Kidney (tissue), 14 donors: ENCODE measurements around the gene GRIA1. TPM values are rescaled to one million over a fixed set of nuclear protein-coding genes. Genes with fewer than 3 reads are reported as not detected.

Source experiments
- DNase-seq, 5 donors: peaks; one replicate each; pipeline ENCODE4 v3.0.0-alpha.2; 2013 to 2020
- FAIRE-seq: peaks from 2 replicates; lab custom pipeline; 2012; peaks lifted over from hg19 to GRCh38; lab: Jason Lieb, UNC
- H3K27ac ChIP-seq, 2 donors: one replicate each; pipeline ENCODE4 v1.7.0; 2013; ENCODE audit warnings: low read depth in 2 of 2, low read length in 2 of 2, inconsistent platforms in 1 of 2
- H3K27me3 ChIP-seq: one replicate; pipeline ENCODE4 v1.7.1; 2013; ENCODE audit warnings: low read length, inconsistent platforms; ENCODE audit not compliant: control insufficient read depth, insufficient read depth
- H3K36me3 ChIP-seq, 3 donors: one replicate each; pipeline versions ENCODE4 v1.7.0 to v1.7.1; 2013; ENCODE audit warnings: low read length in 3 of 3, control low read depth in 1 of 3, inconsistent platforms in 1 of 3; ENCODE audit not compliant: insufficient read depth in 3 of 3, control insufficient read depth in 2 of 3
- H3K4me1 ChIP-seq, 3 donors: one replicate each; pipeline versions ENCODE4 v1.7.0 to v1.7.1; 2013; ENCODE audit warnings: low read length in 3 of 3, inconsistent platforms in 1 of 3, low read depth in 1 of 3; ENCODE audit not compliant: control insufficient read depth in 2 of 3, insufficient read depth in 2 of 3
- H3K4me3 ChIP-seq, 3 donors: one replicate each; pipeline versions ENCODE4 v1.7.0 to v1.8.1; 2013; ENCODE audit warnings: low read length in 3 of 3, control low read depth in 1 of 3, inconsistent platforms in 1 of 3
- H3K9ac ChIP-seq, 3 donors: one replicate each; pipeline versions ENCODE4 v1.7.0 to v1.7.1; 2013; ENCODE audit warnings: low read length in 3 of 3, control low read depth in 1 of 3, inconsistent platforms in 1 of 3
- H3K9me3 ChIP-seq, 3 donors: one replicate each; pipeline versions ENCODE4 v1.7.0 to v1.7.1; 2013; ENCODE audit warnings: low read length in 3 of 3, control low read depth in 1 of 3, inconsistent platforms in 1 of 3; ENCODE audit not compliant: control insufficient read depth in 2 of 3, insufficient read depth in 1 of 3
- intact Hi-C: fragments of 100-400 bp; cut with DNase I; formaldehyde crosslinking; loops from one replicate; pipeline ENCODE4 v1.11.1; 2022
- polyA plus RNA-seq: library from polyadenylated mRNA; stranded (reverse); fragments of 350-450 nt; fragmentation: Illumina TruSeq; extraction: RNeasy Lipid Tissue Mini Kit (QIAGEN cat#74804); gene quantifications from one replicate; pipeline ENCODE4 v1.2.3, GENCODE V29; 2014; ENCODE audit warnings: low read depth, low replicate concordance; ENCODE audit not compliant: insufficient read depth
- total RNA-seq: library from RNA; stranded (reverse); fragmentation: NEBNext Ultra II Directional; extraction: Animal tissue kit (Norgen Biotek cat#: 25700); gene quantifications from one replicate; pipeline ENCODE4 v1.2.1, GENCODE V29; 2021
- TF ChIP-seq, protein P1 (sequence below): IDR thresholded peaks from 3 replicates; pipeline ENCODE4 v1.5.1; 2012; ENCODE audit warnings: mild to moderate bottlenecking, moderate library complexity, borderline replicate concordance; ENCODE audit not compliant: insufficient read depth; ENCODE audit errors: extremely low read depth
- donor health status: control.
- donor health status: control.
- donor health status: control.
- donor health status: control.
- donor health status: control.
- donor health status: DM: yes; HTN: yes; CAD: no.
- donor health status: Normal renal cell carcinoma (clear cell type).

GRIA1 gene
- total and polyA plus RNA-seq, 2 donors from 2014 or later, result 0.50 TPM; not detected in 1

DNA sequence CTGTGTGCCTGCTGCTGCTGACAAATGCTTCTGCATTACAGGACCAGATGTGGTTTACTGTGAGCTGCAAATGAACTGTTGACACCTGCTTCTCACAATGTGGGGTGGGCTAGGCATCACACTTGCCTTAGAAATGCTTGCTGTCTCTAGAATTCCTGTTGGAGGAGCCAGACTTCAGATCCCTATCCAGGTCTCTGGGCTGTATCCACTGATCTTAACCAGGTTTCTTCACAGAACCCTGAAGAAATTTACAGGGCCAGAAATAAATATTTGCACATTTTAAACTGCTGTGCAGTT is 292.8 kb downstream of the GRIA1 start:
- intact Hi-C loops, result no loop called here
- no peak overlapping the region for H3K4me3 ChIP-seq
- TF ChIP-seq, protein P1, sequence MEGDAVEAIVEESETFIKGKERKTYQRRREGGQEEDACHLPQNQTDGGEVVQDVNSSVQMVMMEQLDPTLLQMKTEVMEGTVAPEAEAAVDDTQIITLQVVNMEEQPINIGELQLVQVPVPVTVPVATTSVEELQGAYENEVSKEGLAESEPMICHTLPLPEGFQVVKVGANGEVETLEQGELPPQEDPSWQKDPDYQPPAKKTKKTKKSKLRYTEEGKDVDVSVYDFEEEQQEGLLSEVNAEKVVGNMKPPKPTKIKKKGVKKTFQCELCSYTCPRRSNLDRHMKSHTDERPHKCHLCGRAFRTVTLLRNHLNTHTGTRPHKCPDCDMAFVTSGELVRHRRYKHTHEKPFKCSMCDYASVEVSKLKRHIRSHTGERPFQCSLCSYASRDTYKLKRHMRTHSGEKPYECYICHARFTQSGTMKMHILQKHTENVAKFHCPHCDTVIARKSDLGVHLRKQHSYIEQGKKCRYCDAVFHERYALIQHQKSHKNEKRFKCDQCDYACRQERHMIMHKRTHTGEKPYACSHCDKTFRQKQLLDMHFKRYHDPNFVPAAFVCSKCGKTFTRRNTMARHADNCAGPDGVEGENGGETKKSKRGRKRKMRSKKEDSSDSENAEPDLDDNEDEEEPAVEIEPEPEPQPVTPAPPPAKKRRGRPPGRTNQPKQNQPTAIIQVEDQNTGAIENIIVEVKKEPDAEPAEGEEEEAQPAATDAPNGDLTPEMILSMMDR, result no peak
- no peak for FAIRE-seq
- no peak for DNase-seq
- H3K36me3 ChIP-seq, result no peaks in the 10 kb centered on the region
- H3K27me3 ChIP-seq, result no peaks in the 10 kb centered on the region
- H3K27ac ChIP-seq, result no peak overlapping the region
- no peaks in the 10 kb centered on the region for H3K9me3 ChIP-seq
- no peaks in the 10 kb centered on the region for H3K4me1 ChIP-seq
- no peak overlapping the region for H3K9ac ChIP-seq

DNA sequence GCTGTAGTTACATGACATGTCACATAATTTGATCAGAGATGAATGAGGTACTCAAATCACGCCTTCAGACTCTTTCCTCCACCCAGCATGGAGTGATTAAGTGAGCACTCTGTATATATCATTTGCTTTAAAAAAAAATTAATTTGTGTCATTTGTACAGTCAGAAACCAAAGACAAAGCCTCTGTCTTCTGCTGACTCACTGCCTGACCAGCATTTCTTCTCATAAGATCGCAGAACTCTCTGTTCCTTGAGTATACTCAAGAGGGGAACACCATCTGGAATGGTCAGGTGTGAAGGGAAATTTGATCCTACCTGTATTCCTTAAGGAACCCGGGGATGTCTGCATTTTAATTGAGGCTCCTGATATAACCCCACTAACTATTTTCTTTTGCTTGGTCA is 293.8 kb downstream of the GRIA1 start:
- TF ChIP-seq, protein P1, result no peak

DNA sequence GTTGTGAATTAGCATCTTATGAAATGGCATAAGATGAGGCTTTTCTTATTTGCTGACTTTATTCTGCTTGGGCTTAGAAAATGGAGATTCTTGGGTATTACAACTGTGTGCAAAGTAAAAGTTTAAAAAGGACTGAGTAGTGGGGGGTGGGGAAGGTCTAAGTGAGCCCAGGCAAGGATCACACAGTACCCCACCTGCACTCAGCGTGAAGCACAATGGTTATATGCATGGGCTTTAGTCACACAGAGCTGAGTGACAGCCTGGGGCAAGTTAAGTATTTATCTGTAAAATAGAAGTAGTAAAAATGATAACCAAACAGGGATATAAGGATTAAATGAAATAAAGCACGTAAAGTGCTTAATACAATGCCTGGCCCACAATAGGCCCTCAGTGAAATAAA is 300.9 kb downstream of the GRIA1 start:
- intact Hi-C loops, result no loop called here
- DNase-seq, result no peak
- H3K9me3 ChIP-seq, result no peaks in the 10 kb centered on the region
- no peak for FAIRE-seq
- no peak overlapping the region for H3K4me3 ChIP-seq
- H3K4me1 ChIP-seq, result no peaks in the 10 kb centered on the region
- no peak overlapping the region for H3K27ac ChIP-seq
- H3K9ac ChIP-seq, result no peak overlapping the region
- no peaks in the 10 kb centered on the region for H3K27me3 ChIP-seq
- no peaks in the 10 kb centered on the region for H3K36me3 ChIP-seq
- TF ChIP-seq, protein P1, result no peak

More for the DNA sequence above, 293.8 kb downstream of the GRIA1 start:
- H3K9ac ChIP-seq, result no peak overlapping the region
- no peaks in the 10 kb centered on the region for H3K9me3 ChIP-seq
- no peak overlapping the region for H3K27ac ChIP-seq
- H3K36me3 ChIP-seq, result no peaks in the 10 kb centered on the region
- no peaks in the 10 kb centered on the region for H3K4me1 ChIP-seq
- H3K4me3 ChIP-seq, result no peak overlapping the region
- no peaks in the 10 kb centered on the region for H3K27me3 ChIP-seq
- FAIRE-seq (no peak), DNase-seq (no peak)
- intact Hi-C loops, result no loop called here

DNA sequence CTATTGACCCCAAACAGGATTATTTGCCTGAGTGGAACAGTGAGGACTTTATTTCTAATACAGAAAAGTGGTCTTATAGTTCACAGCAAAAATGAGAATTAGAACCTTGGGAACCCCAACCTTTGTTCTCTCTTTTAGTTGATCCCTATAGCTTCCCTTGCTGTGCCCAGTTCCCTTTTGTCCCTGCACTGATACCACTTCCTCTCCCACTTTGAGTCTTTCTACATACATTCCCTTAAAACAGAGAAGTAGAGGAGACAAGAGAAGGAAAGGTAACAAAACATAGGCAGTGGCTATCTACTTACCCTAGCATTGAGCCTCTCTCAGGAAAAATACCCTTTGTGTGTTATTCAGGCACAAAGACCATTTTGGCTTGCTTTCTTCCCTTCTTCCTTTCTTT is 301.8 kb downstream of the GRIA1 start:
- H3K4me1 ChIP-seq, result no peaks in the 10 kb centered on the region
- H3K9ac ChIP-seq, result no peak overlapping the region
- no peaks in the 10 kb centered on the region for H3K27me3 ChIP-seq
- H3K4me3 ChIP-seq, result no peak overlapping the region
- FAIRE-seq (no peak), DNase-seq (no peak)
- TF ChIP-seq, protein P1, result no peak
- H3K27ac ChIP-seq, result no peak overlapping the region
- H3K36me3 ChIP-seq, result no peaks in the 10 kb centered on the region
- intact Hi-C loops, result no loop called here
- no peaks in the 10 kb centered on the region for H3K9me3 ChIP-seq
